ENCODE measurements around the gene PCED1B. TPM values are rescaled to one million over a fixed set of nuclear protein-coding genes. Genes with fewer than 3 reads are reported as not detected.

The PCED1B gene
- total and polyA plus RNA-seq, 2 experiments from 2014 or later = 5.1 to 6.6 TPM

DNA sequence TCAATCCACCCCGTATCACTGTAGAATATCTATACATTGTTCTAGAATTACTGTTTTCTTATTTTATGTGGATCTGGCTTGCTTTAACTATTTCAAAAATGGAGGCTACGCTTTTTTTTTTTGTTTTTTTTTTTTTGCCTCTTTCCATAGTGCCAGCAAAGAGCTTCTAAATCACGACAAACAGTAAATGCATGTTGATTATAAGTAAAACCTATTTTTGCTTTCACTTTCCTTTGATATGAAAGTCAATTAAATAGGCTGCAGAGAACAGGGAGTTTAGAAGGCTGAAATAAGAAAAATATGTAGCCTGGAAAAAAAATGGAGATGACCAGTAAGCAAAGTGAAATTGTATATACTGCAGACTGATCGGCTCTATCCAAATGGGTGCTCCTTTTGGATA lies 112.6 kb downstream of the PCED1B start:
- peaks cover 11% of the 10 kb centered on the region for H3K27me3 Mint-ChIP-seq (ENCODE audit: insufficient read depth, low read depth, poor library complexity)
- H3K4me3 Mint-ChIP-seq = no peak overlapping the region
- Histone ChIP-seq H3K4me1 (ENCODE audit: insufficient read depth) (peaks cover 5% of the 10 kb centered on the region), H3K4me2 (no peak overlapping the region), H2AFZ (no peak overlapping the region), H3K36me3 (ENCODE audit: insufficient read depth) (no peaks in the 10 kb centered on the region), H3K27ac (ENCODE audit: low read depth) (no peak overlapping the region), H3K79me2 (replicated peaks; ENCODE audit: insufficient read depth) (no peaks in the 10 kb centered on the region), H3F3A (replicated peaks; ENCODE audit: low read depth) (no peaks in the 10 kb centered on the region), H4K20me1 (replicated peaks; ENCODE audit: insufficient read depth) (no peaks in the 10 kb centered on the region), H3K27me3 (ENCODE audit: insufficient read depth) (no peaks in the 10 kb centered on the region), H3K4me3 (no peak overlapping the region), H3K9me2 (ENCODE audit: insufficient read depth) (peaks cover 4% of the 10 kb centered on the region; the same call in 1 of the 2 replicates)
- H3K9me3 Mint-ChIP-seq = no peaks in the 10 kb centered on the region
- no peak for DNase-seq (ENCODE audit: low spot score)
- ATAC-seq = no peak
- H3K27ac Mint-ChIP-seq = no peak overlapping the region
- H3K36me3 Mint-ChIP-seq (ENCODE audit: low read depth) = no peaks in the 10 kb centered on the region
- TF ChIP-seq POLR2AphosphoS5 (IDR thresholded peaks at IDR 0.05; ENCODE audit: low read depth) (no peak), ZNF114 (CRISPR knock-in tag; IDR thresholded peaks at IDR 0.05) (no peak), EZH2phosphoT487 (IDR thresholded peaks at IDR 0.05; ENCODE audit: unreplicated experiment) (no peak), STAT1 (IDR thresholded peaks at IDR 0.05; ENCODE audit: unreplicated experiment) (no peak), EZH2 (IDR thresholded peaks at IDR 0.05; ENCODE audit: low read depth, unreplicated experiment) (no peak), JUNB (IDR thresholded peaks at IDR 0.05; ENCODE audit: unreplicated experiment) (no peak), ZNF331 (CRISPR knock-in tag; IDR thresholded peaks at IDR 0.05; ENCODE audit: low read depth) (no peak), NANOG (IDR thresholded peaks at IDR 0.05; ENCODE audit: borderline replicate concordance) (no peak), CREB1 (CRISPR knock-in tag; IDR thresholded peaks at IDR 0.05; ENCODE audit: low read depth) (no peak)
- TF ChIP-seq, protein P1, sequence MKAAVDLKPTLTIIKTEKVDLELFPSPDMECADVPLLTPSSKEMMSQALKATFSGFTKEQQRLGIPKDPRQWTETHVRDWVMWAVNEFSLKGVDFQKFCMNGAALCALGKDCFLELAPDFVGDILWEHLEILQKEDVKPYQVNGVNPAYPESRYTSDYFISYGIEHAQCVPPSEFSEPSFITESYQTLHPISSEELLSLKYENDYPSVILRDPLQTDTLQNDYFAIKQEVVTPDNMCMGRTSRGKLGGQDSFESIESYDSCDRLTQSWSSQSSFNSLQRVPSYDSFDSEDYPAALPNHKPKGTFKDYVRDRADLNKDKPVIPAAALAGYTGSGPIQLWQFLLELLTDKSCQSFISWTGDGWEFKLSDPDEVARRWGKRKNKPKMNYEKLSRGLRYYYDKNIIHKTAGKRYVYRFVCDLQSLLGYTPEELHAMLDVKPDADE (IDR thresholded peaks at IDR 0.05) = no peak
- TF ChIP-seq, protein P2, sequence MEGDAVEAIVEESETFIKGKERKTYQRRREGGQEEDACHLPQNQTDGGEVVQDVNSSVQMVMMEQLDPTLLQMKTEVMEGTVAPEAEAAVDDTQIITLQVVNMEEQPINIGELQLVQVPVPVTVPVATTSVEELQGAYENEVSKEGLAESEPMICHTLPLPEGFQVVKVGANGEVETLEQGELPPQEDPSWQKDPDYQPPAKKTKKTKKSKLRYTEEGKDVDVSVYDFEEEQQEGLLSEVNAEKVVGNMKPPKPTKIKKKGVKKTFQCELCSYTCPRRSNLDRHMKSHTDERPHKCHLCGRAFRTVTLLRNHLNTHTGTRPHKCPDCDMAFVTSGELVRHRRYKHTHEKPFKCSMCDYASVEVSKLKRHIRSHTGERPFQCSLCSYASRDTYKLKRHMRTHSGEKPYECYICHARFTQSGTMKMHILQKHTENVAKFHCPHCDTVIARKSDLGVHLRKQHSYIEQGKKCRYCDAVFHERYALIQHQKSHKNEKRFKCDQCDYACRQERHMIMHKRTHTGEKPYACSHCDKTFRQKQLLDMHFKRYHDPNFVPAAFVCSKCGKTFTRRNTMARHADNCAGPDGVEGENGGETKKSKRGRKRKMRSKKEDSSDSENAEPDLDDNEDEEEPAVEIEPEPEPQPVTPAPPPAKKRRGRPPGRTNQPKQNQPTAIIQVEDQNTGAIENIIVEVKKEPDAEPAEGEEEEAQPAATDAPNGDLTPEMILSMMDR (conservative IDR thresholded peaks at IDR 0.05; ENCODE audit: low read depth in 2 of 2) = no peak
- TF ChIP-seq, protein P3, sequence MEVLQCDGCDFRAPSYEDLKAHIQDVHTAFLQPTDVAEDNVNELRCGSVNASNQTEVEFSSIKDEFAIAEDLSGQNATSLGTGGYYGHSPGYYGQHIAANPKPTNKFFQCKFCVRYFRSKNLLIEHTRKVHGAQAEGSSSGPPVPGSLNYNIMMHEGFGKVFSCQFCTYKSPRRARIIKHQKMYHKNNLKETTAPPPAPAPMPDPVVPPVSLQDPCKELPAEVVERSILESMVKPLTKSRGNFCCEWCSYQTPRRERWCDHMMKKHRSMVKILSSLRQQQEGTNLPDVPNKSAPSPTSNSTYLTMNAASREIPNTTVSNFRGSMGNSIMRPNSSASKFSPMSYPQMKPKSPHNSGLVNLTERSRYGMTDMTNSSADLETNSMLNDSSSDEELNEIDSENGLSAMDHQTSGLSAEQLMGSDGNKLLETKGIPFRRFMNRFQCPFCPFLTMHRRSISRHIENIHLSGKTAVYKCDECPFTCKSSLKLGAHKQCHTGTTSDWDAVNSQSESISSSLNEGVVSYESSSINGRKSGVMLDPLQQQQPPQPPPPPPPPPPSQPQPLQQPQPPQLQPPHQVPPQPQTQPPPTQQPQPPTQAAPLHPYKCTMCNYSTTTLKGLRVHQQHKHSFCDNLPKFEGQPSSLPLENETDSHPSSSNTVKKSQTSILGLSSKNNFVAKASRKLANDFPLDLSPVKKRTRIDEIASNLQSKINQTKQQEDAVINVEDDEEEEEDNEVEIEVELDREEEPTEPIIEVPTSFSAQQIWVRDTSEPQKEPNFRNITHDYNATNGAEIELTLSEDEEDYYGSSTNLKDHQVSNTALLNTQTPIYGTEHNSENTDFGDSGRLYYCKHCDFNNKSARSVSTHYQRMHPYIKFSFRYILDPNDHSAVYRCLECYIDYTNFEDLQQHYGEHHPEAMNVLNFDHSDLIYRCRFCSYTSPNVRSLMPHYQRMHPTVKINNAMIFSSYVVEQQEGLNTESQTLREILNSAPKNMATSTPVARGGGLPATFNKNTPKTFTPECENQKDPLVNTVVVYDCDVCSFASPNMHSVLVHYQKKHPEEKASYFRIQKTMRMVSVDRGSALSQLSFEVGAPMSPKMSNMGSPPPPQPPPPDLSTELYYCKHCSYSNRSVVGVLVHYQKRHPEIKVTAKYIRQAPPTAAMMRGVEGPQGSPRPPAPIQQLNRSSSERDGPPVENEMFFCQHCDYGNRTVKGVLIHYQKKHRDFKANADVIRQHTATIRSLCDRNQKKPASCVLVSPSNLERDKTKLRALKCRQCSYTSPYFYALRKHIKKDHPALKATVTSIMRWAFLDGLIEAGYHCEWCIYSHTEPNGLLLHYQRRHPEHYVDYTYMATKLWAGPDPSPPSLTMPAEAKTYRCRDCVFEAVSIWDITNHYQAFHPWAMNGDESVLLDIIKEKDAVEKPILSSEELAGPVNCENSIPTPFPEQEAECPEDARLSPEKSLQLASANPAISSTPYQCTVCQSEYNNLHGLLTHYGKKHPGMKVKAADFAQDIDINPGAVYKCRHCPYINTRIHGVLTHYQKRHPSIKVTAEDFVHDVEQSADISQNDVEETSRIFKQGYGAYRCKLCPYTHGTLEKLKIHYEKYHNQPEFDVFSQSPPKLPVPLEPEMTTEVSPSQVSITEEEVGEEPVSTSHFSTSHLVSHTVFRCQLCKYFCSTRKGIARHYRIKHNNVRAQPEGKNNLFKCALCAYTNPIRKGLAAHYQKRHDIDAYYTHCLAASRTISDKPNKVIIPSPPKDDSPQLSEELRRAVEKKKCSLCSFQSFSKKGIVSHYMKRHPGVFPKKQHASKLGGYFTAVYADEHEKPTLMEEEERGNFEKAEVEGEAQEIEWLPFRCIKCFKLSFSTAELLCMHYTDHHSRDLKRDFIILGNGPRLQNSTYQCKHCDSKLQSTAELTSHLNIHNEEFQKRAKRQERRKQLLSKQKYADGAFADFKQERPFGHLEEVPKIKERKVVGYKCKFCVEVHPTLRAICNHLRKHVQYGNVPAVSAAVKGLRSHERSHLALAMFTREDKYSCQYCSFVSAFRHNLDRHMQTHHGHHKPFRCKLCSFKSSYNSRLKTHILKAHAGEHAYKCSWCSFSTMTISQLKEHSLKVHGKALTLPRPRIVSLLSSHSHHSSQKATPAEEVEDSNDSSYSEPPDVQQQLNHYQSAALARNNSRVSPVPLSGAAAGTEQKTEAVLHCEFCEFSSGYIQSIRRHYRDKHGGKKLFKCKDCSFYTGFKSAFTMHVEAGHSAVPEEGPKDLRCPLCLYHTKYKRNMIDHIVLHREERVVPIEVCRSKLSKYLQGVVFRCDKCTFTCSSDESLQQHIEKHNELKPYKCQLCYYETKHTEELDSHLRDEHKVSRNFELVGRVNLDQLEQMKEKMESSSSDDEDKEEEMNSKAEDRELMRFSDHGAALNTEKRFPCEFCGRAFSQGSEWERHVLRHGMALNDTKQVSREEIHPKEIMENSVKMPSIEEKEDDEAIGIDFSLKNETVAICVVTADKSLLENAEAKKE (CRISPR knock-in tag; IDR thresholded peaks at IDR 0.05) = no peak
- TF ChIP-seq, protein P4, sequence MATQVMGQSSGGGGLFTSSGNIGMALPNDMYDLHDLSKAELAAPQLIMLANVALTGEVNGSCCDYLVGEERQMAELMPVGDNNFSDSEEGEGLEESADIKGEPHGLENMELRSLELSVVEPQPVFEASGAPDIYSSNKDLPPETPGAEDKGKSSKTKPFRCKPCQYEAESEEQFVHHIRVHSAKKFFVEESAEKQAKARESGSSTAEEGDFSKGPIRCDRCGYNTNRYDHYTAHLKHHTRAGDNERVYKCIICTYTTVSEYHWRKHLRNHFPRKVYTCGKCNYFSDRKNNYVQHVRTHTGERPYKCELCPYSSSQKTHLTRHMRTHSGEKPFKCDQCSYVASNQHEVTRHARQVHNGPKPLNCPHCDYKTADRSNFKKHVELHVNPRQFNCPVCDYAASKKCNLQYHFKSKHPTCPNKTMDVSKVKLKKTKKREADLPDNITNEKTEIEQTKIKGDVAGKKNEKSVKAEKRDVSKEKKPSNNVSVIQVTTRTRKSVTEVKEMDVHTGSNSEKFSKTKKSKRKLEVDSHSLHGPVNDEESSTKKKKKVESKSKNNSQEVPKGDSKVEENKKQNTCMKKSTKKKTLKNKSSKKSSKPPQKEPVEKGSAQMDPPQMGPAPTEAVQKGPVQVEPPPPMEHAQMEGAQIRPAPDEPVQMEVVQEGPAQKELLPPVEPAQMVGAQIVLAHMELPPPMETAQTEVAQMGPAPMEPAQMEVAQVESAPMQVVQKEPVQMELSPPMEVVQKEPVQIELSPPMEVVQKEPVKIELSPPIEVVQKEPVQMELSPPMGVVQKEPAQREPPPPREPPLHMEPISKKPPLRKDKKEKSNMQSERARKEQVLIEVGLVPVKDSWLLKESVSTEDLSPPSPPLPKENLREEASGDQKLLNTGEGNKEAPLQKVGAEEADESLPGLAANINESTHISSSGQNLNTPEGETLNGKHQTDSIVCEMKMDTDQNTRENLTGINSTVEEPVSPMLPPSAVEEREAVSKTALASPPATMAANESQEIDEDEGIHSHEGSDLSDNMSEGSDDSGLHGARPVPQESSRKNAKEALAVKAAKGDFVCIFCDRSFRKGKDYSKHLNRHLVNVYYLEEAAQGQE (IDR thresholded peaks at IDR 0.05; ENCODE audit: unreplicated experiment) = no peak
- peaks cover 46% of the 10 kb centered on the region for H3K4me1 Mint-ChIP-seq

All from GM23338 (cell line).